HCT116 (cell line): Measurements from ENCODE around the gene SPINK2. TPM values are rescaled to one million over a fixed set of nuclear protein-coding genes. Genes with fewer than 3 reads are reported as not detected.

Source experiments
- ATAC-seq: fragments of 200-7000 bp; cut with Tn5 transposase; 2 replicates; pipeline ENCODE4 v1.9.1; 2020; ENCODE audit warnings: mild to moderate bottlenecking, moderate library complexity
- BruUV-seq: library from RNA; stranded (reverse); fragments of 400-500 nt; replicated peaks from 2 replicates; lab custom pipeline; 2021; lab: Mats Ljungman, UMichigan
- CTCF ChIA-PET: fragments of 300-600 bp; sonication (Branson Sonifier 250); formaldehyde crosslinking; loops from one replicate; lab custom pipeline; 2021; ENCODE audit warnings: antibody characterized with exemption; lab: Charles Lee
- POLR2A ChIA-PET: fragments of 300-600, 350-600 bp; sonication (Branson Sonifier 250); formaldehyde crosslinking; loops from one replicate; lab custom pipeline; 2021; ENCODE audit warnings: antibody characterized with exemption; lab: Charles Lee
- RAD21 ChIA-PET, 2 experiments: fragments of 300-600 bp; sonication (Branson Sonifier 250); formaldehyde crosslinking; loops; one replicate each; lab custom pipeline; 2023; ENCODE audit warnings: low total read pairs in 2 of 2; ENCODE audit not compliant: uncharacterized antibody in 2 of 2, unreplicated experiment in 2 of 2, low non-redundant PET in 1 of 2; lab: Charles Lee
- DNase-seq: peaks from one replicate; pipeline ENCODE4 v3.0.0-alpha.2; 2010; ENCODE audit warnings: low read depth, low spot score
- H2AFZ ChIP-seq: fragments of 200-600 bp; shearing (Covaris generic), sonication (generic); 2 replicates; pipeline ENCODE4 v1.6.1; 2017; ENCODE audit warnings: low read depth, mixed run types, mixed read lengths, antibody characterized with exemption, low read length; ENCODE audit not compliant: poor library complexity, severe bottlenecking
- H3K27ac ChIP-seq: 2 replicates; pipeline ENCODE4 v1.5.1; 2012; ENCODE audit warnings: low read depth, low read length
- H3K27me3 ChIP-seq: fragments of 200-600 bp; sonication (generic); 2 replicates; pipeline ENCODE4 v1.6.1; 2016; ENCODE audit warnings: mixed run types, low read length, mixed read lengths; ENCODE audit not compliant: insufficient read depth
- H3K36me3 ChIP-seq, 2 experiments: fragments of 200-500 bp in 1 of 2; fragments of 200-600 bp in 1 of 2; sonication (Bioruptor generic) in 1 of 2; sonication (generic) in 1 of 2; 2 replicates each; pipeline versions ENCODE4 v1.5.1 to v1.6.1; 2014 to 2016; ENCODE audit warnings: low read length in 2 of 2, inconsistent platforms in 1 of 2, mixed read lengths in 1 of 2, mixed run types in 1 of 2; ENCODE audit not compliant: insufficient read depth in 2 of 2, control insufficient read depth in 1 of 2
- H3K4me1 ChIP-seq, 2 experiments: fragments of 200-600 bp in 1 of 2; sonication (generic) in 1 of 2; 2 replicates each; pipeline versions ENCODE4 v1.5.1 to v1.6.1; 2012 to 2017; ENCODE audit warnings: low read length in 2 of 2, inconsistent platforms in 1 of 2, mild to moderate bottlenecking in 1 of 2, mixed read lengths in 1 of 2, mixed run types in 1 of 2, moderate library complexity in 1 of 2; ENCODE audit not compliant: insufficient read depth in 2 of 2, control insufficient read depth in 1 of 2
- H3K4me2 ChIP-seq: fragments of 200-600 bp; sonication (generic); 2 replicates; pipeline ENCODE4 v1.6.1; 2017; ENCODE audit warnings: mixed run types, low read length, mixed read lengths
- H3K4me3 ChIP-seq, 2 experiments: fragments of 200-600 bp in 1 of 2; sonication (generic) in 1 of 2; replicated peaks in 1 of 2; 2 replicates each; pipeline ENCODE4 v1.5.1; 2011 to 2016; ENCODE audit warnings: low read length in 2 of 2, control low read depth in 1 of 2, low read depth in 1 of 2, mild to moderate bottlenecking in 1 of 2, mixed read lengths in 1 of 2, mixed run types in 1 of 2
- H3K79me2 ChIP-seq: fragments of 200-600 bp; sonication (generic); 2 replicates; pipeline ENCODE4 v1.6.1; 2017; ENCODE audit warnings: mild to moderate bottlenecking, mixed run types, low read length, moderate library complexity, mixed read lengths; ENCODE audit not compliant: insufficient read depth
- H3K9ac ChIP-seq: fragments of 200-600 bp; sonication (generic); 2 replicates; pipeline ENCODE4 v1.6.1; 2016; ENCODE audit warnings: low read length, mixed read lengths
- H3K9me2 ChIP-seq: fragments of 200-600 bp; sonication (generic), shearing (Covaris generic); 2 replicates; pipeline ENCODE4 v1.6.1; 2017; ENCODE audit warnings: mixed run types, mild to moderate bottlenecking, moderate library complexity; ENCODE audit not compliant: insufficient read depth
- H3K9me3 ChIP-seq, 2 experiments: fragments of 200-500 bp in 1 of 2; fragments of 200-600 bp in 1 of 2; sonication (Bioruptor generic) in 1 of 2; sonication (generic) in 1 of 2; 2 replicates each; pipeline ENCODE4 v1.6.1; 2014 to 2017; ENCODE audit warnings: low read length in 2 of 2, mixed read lengths in 2 of 2, inconsistent platforms in 1 of 2, low read depth in 1 of 2, mild to moderate bottlenecking in 1 of 2, mixed run types in 1 of 2, moderate library complexity in 1 of 2; ENCODE audit not compliant: control insufficient read depth in 1 of 2, insufficient read depth in 1 of 2
- H4K20me1 ChIP-seq: fragments of 200-600 bp; sonication (generic), shearing (Covaris generic); 2 replicates; pipeline ENCODE4 v1.6.1; 2017; ENCODE audit warnings: mixed run types, mild to moderate bottlenecking, moderate library complexity; ENCODE audit not compliant: insufficient read depth
- CBX3 ChIP-seq: IDR thresholded peaks from 2 replicates; pipeline ENCODE4 v1.6.1; 2012; ENCODE audit warnings: low read depth
- CEBPB ChIP-seq: IDR thresholded peaks from 2 replicates; pipeline ENCODE4 v1.6.1; 2012; ENCODE audit warnings: low read depth
- EGR1 ChIP-seq: IDR thresholded peaks from 2 replicates; pipeline ENCODE4 v1.6.1; 2012; ENCODE audit warnings: low read depth
- ELF1 ChIP-seq: IDR thresholded peaks from 2 replicates; pipeline ENCODE4 v1.6.1; 2012; ENCODE audit warnings: low read depth, borderline replicate concordance
- EZH2 ChIP-seq: fragments of 200-600 bp; sonication (generic); IDR thresholded peaks from 2 replicates; pipeline ENCODE4 v1.6.1; 2017; ENCODE audit warnings: antibody characterized with exemption, mixed run types
- EZH2phosphoT487 ChIP-seq: fragments of 200-600 bp; IDR thresholded peaks from 2 replicates; pipeline ENCODE4 v1.6.1; 2018; ENCODE audit warnings: antibody characterized with exemption, borderline replicate concordance
- RAD21 ChIP-seq: IDR thresholded peaks from 2 replicates; pipeline ENCODE4 v1.6.1; 2012; ENCODE audit warnings: low read depth, mild to moderate bottlenecking
- SIN3A ChIP-seq: IDR thresholded peaks from 2 replicates; pipeline ENCODE4 v1.6.1; 2012; ENCODE audit warnings: low read depth
- SRF ChIP-seq: IDR thresholded peaks from 2 replicates; pipeline ENCODE4 v1.6.1; 2012; ENCODE audit warnings: low read depth
- TCF7L2 ChIP-seq: IDR thresholded peaks from 2 replicates; pipeline ENCODE4 v1.7.0; 2011; ENCODE audit warnings: borderline replicate concordance, inconsistent platforms; ENCODE audit not compliant: insufficient read depth, insufficient read length; ENCODE audit errors: extremely low read depth
- YY1 ChIP-seq: IDR thresholded peaks from 2 replicates; pipeline ENCODE4 v1.6.1; 2011; ENCODE audit warnings: low read length, low read depth, moderate library complexity, mild to moderate bottlenecking; ENCODE audit not compliant: insufficient replicate concordance; ENCODE audit errors: extremely low read depth
- ZFX ChIP-seq: fragments of 450-650 bp; IDR thresholded peaks from 2 replicates; pipeline ENCODE4 v1.6.1; 2017
- ZNF274 ChIP-seq: fragments of 200-500 bp; sonication (Bioruptor generic); IDR thresholded peaks from 2 replicates; pipeline ENCODE4 v1.6.1; 2014; ENCODE audit warnings: mild to moderate bottlenecking, low read depth, low read length, inconsistent platforms
- intact Hi-C: fragments of 100-400 bp; cut with micrococcal nuclease; formaldehyde crosslinking; loops from 2 replicates; pipeline ENCODE4 v1.10.0; 2022
- total RNA-seq: library from RNA; stranded (reverse); gene quantifications from one replicate; pipeline ENCODE4 v1.2.1, GENCODE V29; 2021; ENCODE audit not compliant: unreplicated experiment
- TF ChIP-seq, protein P1 (sequence below): IDR thresholded peaks from 2 replicates; pipeline ENCODE4 v1.6.1; 2012; ENCODE audit warnings: low read depth
- TF ChIP-seq, protein P2 (sequence below), 3 experiments: fragments of 200-600 bp in 1 of 3; sonication (generic) in 1 of 3; IDR thresholded peaks in 2 of 3; conservative IDR thresholded peaks in 1 of 3; 2 replicates each; pipeline ENCODE4 v1.5.1; 2012 to 2017; ENCODE audit warnings: low read depth in 2 of 3, low read length in 2 of 3, antibody characterized with exemption in 1 of 3, borderline replicate concordance in 1 of 3, control low read depth in 1 of 3, mild to moderate bottlenecking in 1 of 3, mixed read lengths in 1 of 3, mixed run types in 1 of 3, moderate library complexity in 1 of 3; ENCODE audit not compliant: insufficient read depth in 1 of 3
- TF ChIP-seq, protein P3 (sequence below): IDR thresholded peaks from 2 replicates; pipeline ENCODE4 v1.6.1; 2012

SPINK2 gene
- total RNA-seq, 1 experiment from 2014 or later, result 2.4 TPM

DNA sequence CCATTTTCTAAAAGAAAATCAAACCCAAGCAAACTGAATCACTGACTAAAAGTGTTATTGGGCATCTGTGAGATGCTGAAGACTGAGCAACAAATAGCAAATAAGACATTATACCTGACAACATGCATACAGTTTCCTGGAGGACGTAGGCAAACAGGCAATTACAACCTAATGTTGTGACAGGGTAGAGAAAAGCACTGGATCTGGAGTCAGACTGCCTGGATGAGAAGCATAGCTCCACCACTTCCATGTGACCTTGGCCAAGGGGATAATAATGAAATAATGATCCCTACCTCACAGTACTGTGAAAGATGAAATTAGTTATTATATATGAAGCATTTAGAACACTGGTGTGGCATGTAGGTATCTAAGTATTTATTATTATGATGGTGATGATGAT lies 2.7 kb downstream of the SPINK2 start:
- Histone ChIP-seq H3K79me2 (no peaks in the 10 kb centered on the region), H3K36me3 (no peaks in the 10 kb centered on the region), H3K27ac (no peak overlapping the region), H3K4me1 (peaks cover 3 to 16% of the 10 kb centered on the region in 2 experiments; a peak in 2 of 4 replicates), H3K4me3 (no peak overlapping the region), H3K4me2 (no peak overlapping the region), H2AFZ (no peak overlapping the region), H3K27me3 (no peaks in the 10 kb centered on the region), H4K20me1 (no peaks in the 10 kb centered on the region), H3K9ac (no peak overlapping the region), H3K9me2 (no peaks in the 10 kb centered on the region), H3K9me3 (no peaks in the 10 kb centered on the region)
- no peak for ATAC-seq
- TF ChIP-seq TCF7L2 (no peak), CEBPB (no peak), CBX3 (no peak), RAD21 (no peak), ZNF274 (no peak), SRF (no peak), SIN3A (no peak), EZH2 (no peak), YY1 (no peak), ZFX (no peak), EGR1 (no peak), EZH2phosphoT487 (no peak), ELF1 (no peak)
- TF ChIP-seq, protein P1, sequence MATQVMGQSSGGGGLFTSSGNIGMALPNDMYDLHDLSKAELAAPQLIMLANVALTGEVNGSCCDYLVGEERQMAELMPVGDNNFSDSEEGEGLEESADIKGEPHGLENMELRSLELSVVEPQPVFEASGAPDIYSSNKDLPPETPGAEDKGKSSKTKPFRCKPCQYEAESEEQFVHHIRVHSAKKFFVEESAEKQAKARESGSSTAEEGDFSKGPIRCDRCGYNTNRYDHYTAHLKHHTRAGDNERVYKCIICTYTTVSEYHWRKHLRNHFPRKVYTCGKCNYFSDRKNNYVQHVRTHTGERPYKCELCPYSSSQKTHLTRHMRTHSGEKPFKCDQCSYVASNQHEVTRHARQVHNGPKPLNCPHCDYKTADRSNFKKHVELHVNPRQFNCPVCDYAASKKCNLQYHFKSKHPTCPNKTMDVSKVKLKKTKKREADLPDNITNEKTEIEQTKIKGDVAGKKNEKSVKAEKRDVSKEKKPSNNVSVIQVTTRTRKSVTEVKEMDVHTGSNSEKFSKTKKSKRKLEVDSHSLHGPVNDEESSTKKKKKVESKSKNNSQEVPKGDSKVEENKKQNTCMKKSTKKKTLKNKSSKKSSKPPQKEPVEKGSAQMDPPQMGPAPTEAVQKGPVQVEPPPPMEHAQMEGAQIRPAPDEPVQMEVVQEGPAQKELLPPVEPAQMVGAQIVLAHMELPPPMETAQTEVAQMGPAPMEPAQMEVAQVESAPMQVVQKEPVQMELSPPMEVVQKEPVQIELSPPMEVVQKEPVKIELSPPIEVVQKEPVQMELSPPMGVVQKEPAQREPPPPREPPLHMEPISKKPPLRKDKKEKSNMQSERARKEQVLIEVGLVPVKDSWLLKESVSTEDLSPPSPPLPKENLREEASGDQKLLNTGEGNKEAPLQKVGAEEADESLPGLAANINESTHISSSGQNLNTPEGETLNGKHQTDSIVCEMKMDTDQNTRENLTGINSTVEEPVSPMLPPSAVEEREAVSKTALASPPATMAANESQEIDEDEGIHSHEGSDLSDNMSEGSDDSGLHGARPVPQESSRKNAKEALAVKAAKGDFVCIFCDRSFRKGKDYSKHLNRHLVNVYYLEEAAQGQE, result no peak
- TF ChIP-seq, protein P2, sequence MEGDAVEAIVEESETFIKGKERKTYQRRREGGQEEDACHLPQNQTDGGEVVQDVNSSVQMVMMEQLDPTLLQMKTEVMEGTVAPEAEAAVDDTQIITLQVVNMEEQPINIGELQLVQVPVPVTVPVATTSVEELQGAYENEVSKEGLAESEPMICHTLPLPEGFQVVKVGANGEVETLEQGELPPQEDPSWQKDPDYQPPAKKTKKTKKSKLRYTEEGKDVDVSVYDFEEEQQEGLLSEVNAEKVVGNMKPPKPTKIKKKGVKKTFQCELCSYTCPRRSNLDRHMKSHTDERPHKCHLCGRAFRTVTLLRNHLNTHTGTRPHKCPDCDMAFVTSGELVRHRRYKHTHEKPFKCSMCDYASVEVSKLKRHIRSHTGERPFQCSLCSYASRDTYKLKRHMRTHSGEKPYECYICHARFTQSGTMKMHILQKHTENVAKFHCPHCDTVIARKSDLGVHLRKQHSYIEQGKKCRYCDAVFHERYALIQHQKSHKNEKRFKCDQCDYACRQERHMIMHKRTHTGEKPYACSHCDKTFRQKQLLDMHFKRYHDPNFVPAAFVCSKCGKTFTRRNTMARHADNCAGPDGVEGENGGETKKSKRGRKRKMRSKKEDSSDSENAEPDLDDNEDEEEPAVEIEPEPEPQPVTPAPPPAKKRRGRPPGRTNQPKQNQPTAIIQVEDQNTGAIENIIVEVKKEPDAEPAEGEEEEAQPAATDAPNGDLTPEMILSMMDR (IDR thresholded peaks at IDR 0.05 in 2 of 3, conservative IDR thresholded peaks at IDR 0.05 in 1 of 3; ENCODE audit: borderline replicate concordance in 1 of 3, insufficient read depth in 1 of 3, low read depth in 2 of 3, low read length in 2 of 3), result no peak
- TF ChIP-seq, protein P3, sequence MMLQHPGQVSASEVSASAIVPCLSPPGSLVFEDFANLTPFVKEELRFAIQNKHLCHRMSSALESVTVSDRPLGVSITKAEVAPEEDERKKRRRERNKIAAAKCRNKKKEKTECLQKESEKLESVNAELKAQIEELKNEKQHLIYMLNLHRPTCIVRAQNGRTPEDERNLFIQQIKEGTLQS, result no peak
- RAD21 ChIA-PET, result no interaction called here
- intact Hi-C loops, result no loop called here
- POLR2A ChIA-PET, result interaction anchor here (0.5 kb wide), 1 partner anchor 161 kb away, joined by 3 read pairs; no protein-coding TSS in a partner anchor
- no TSS peak for BruUV-seq
- CTCF ChIA-PET, result no interaction called here
- no peak for DNase-seq
